GM10266 (cell line): ENCODE measurements around the gene RXRB.

Source experiments
- DNase-seq: peaks from one replicate; pipeline ENCODE4 v3.0.0; 2012; ENCODE audit errors: extremely low spot score
- CTCF ChIP-seq: IDR thresholded peaks from 2 replicates; pipeline ENCODE4 v1.5.1; 2012; ENCODE audit warnings: mild to moderate bottlenecking, low read depth; ENCODE audit not compliant: control insufficient read depth, insufficient read depth; ENCODE audit errors: missing control alignments

The RXRB gene

GRCh38 chr6:33178755-33179475, 21.6 kb downstream of the RXRB start:
- DNase-seq: no peak
- no peak for TF ChIP-seq CTCF

- no peak for TF ChIP-seq CTCF
- no peak for DNase-seq
Measured at GRCh38 chr6:33177552-33178446, 22.7 kb downstream of the RXRB start.

GRCh38 chr6:33176906-33177305, 23.6 kb downstream of the RXRB start:
- TF ChIP-seq CTCF: no peak
- DNase-seq: no peak

GRCh38 chr6:33175436-33176069, 24.9 kb downstream of the RXRB start:
- TF ChIP-seq CTCF: no peak
- DNase-seq: no peak

GRCh38 chr6:33174784-33175183, 25.7 kb downstream of the RXRB start:
- DNase-seq: no peak
- no peak for TF ChIP-seq CTCF

GRCh38 chr6:33173535-33174180, 26.8 kb downstream of the RXRB start:
- no peak for TF ChIP-seq CTCF
- DNase-seq: no peak
